Lower leg skin (tissue), 3 donors: Measurements from ENCODE around the gene ENPP3.

Experiments
- CTCF ChIP-seq, 3 donors: fragments of 450-650 bp; IDR thresholded peaks; one replicate each; pipeline ENCODE4 v1.5.1; 2016; ENCODE audit warnings: antibody characterized with exemption in 3 of 3, mild to moderate bottlenecking in 3 of 3, moderate library complexity in 2 of 3
- POLR2A ChIP-seq, 2 donors: fragments of 450-650 bp; IDR thresholded peaks; one replicate each; pipeline ENCODE4 v1.6.1; 2016 to 2017; ENCODE audit warnings: antibody characterized with exemption in 2 of 2, mild to moderate bottlenecking in 1 of 2, moderate library complexity in 1 of 2

DNA sequence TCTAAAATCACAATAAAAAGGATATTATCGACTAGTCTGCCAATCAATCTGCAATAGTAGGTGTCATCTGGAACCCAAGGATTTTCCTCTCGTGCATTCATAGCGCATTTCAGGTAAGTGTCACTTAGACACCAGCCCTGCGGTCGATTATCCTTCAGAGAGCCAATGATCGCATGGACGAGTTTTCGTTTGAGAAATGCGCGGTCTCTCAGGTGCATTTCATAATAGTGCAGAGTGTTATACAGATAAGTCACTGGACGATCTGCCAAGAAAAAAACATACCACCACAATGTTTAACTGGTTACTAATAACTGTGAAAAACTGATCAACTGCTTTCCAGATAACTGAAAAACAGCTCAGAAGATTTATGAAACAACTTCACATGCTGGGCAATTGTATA is 43.0 kb upstream of the ENPP3 start:
- TF ChIP-seq POLR2A (IDR thresholded peaks at IDR 0.05): no peak
- no peak for TF ChIP-seq CTCF (IDR thresholded peaks at IDR 0.05)
